GM06990 (cell line): ENCODE measurements around the gene ANKRD11.
"Not testable (repeated sequence)": the region's sequence is repeated elsewhere in the genome, so short reads cannot be mapped to it uniquely, and the experiment has no call there.

ENCODE experiments used
- DNase-seq: peaks from one replicate; pipeline ENCODE4 v3.0.0-alpha.2; 2011; ENCODE audit not compliant: insufficient read length; ENCODE audit errors: extremely low read depth
- H3K27me3 ChIP-seq: replicated peaks from 2 replicates; pipeline ENCODE4 v1.6.0; 2011; ENCODE audit warnings: low read length; ENCODE audit not compliant: control insufficient read depth, insufficient read depth
- H3K36me3 ChIP-seq: 2 replicates; pipeline ENCODE4 v1.5.1; 2011; ENCODE audit warnings: low read length; ENCODE audit not compliant: control insufficient read depth, insufficient read depth
- H3K4me3 ChIP-seq: replicated peaks from 2 replicates; pipeline ENCODE4 v1.5.1; 2011; ENCODE audit warnings: low read depth, mild to moderate bottlenecking, control low read depth, low read length
- CTCF ChIP-seq: IDR thresholded peaks from 2 replicates; pipeline ENCODE4 v1.5.1; 2011; ENCODE audit warnings: low read length, control low read depth, mild to moderate bottlenecking, inconsistent platforms; ENCODE audit not compliant: insufficient read depth, poor library complexity, severe bottlenecking

ANKRD11 gene

GRCh38 chr16:89423681-89424260 is 66.6 kb downstream of the ANKRD11 start:
- H3K4me3 ChIP-seq, result peak overlapping the region; percentile 51; the same call in 1 of the 2 replicates
- H3K27me3 ChIP-seq, result no peaks in the 10 kb centered on the region
- no peak for DNase-seq
- peaks cover 3% of the 10 kb centered on the region; the same call in 1 of the 2 replicates for H3K36me3 ChIP-seq
- TF ChIP-seq CTCF, result no peak

GRCh38 chr16:89422905-89423630 is 67.3 kb downstream of the ANKRD11 start:
- H3K27me3 ChIP-seq, result no peaks in the 10 kb centered on the region
- H3K4me3 ChIP-seq, result peak overlapping the region; percentile 51
- peak; percentile 65 for DNase-seq
- peaks cover 3% of the 10 kb centered on the region; the same call in 1 of the 2 replicates for H3K36me3 ChIP-seq
- no peak for TF ChIP-seq CTCF

- TF ChIP-seq CTCF, result no peak
- DNase-seq, result peak; percentile 57
- no peaks in the 10 kb centered on the region for H3K27me3 ChIP-seq
- peaks cover 4% of the 10 kb centered on the region for H3K36me3 ChIP-seq
- H3K4me3 ChIP-seq, result peak overlapping the region; percentile 28
Observed at GRCh38 chr16:89422527-89422904, 67.8 kb downstream of the ANKRD11 start.

- H3K36me3 ChIP-seq, H3K4me3 ChIP-seq, H3K27me3 ChIP-seq, DNase-seq: not testable (repeated sequence)
Observed at GRCh38 chr16:89421300-89421699, 69.1 kb downstream of the ANKRD11 start.

- TF ChIP-seq CTCF, result no peak
- H3K36me3 ChIP-seq, result peaks cover 6% of the 10 kb centered on the region
- H3K4me3 ChIP-seq, result no peak overlapping the region
- DNase-seq, result no peak
- H3K27me3 ChIP-seq, result no peaks in the 10 kb centered on the region
Observed at GRCh38 chr16:89420204-89420603, 70.2 kb downstream of the ANKRD11 start.

- no peak for DNase-seq
- TF ChIP-seq CTCF, result no peak
- no peaks in the 10 kb centered on the region for H3K27me3 ChIP-seq
- H3K4me3 ChIP-seq, result no peak overlapping the region
- peaks cover 9% of the 10 kb centered on the region for H3K36me3 ChIP-seq
Observed at GRCh38 chr16:89418352-89418751, 72.0 kb downstream of the ANKRD11 start.
